Mesothelial cell of epicardium (in vitro differentiated cells): Measurements from ENCODE around the gene POLR3E. TPM values are rescaled to one million over a fixed set of nuclear protein-coding genes. Genes with fewer than 3 reads are reported as not detected.
A peak's percentile ranks its signal among the peaks of the same experiment; 100 is the strongest.

Source experiments
- DNase-seq, 2 experiments: peaks; one replicate each; pipeline ENCODE4 v3.0.0; 2021; ENCODE audit warnings: low spot score in 2 of 2; ENCODE audit not compliant: unreplicated experiment in 2 of 2
- H3K27ac Mint-ChIP-seq: 2 replicates; pipeline ENCODE4 v1.8.0; 2021; ENCODE audit warnings: mixed read lengths
- H3K27me3 Mint-ChIP-seq: 2 replicates; pipeline ENCODE4 v1.8.0; 2021; ENCODE audit warnings: low read depth, mixed read lengths
- H3K36me3 Mint-ChIP-seq: 2 replicates; pipeline ENCODE4 v1.8.0; 2021; ENCODE audit warnings: mixed read lengths
- H3K4me1 Mint-ChIP-seq: 2 replicates; pipeline ENCODE4 v1.8.0; 2021; ENCODE audit warnings: mixed read lengths
- H3K4me3 Mint-ChIP-seq: 2 replicates; pipeline ENCODE4 v1.8.0; 2021; ENCODE audit warnings: mild to moderate bottlenecking, moderate library complexity, mixed read lengths
- H3K9me3 Mint-ChIP-seq: 2 replicates; pipeline ENCODE4 v1.8.0; 2021; ENCODE audit warnings: mixed read lengths
- total RNA-seq: library from RNA; stranded (reverse); gene quantifications from 3 replicates; pipeline ENCODE4 v1.2.1, GENCODE V29; 2021
- TF ChIP-seq, protein P1 (sequence below): fragments of 200-600 bp; sonication (generic); IDR thresholded peaks from one replicate; pipeline ENCODE4 v1.5.0; 2021; ENCODE audit warnings: antibody characterized with exemption; ENCODE audit not compliant: unreplicated experiment

POLR3E gene
- total RNA-seq, 1 donor from 2014 or later = 71.4 TPM

DNA sequence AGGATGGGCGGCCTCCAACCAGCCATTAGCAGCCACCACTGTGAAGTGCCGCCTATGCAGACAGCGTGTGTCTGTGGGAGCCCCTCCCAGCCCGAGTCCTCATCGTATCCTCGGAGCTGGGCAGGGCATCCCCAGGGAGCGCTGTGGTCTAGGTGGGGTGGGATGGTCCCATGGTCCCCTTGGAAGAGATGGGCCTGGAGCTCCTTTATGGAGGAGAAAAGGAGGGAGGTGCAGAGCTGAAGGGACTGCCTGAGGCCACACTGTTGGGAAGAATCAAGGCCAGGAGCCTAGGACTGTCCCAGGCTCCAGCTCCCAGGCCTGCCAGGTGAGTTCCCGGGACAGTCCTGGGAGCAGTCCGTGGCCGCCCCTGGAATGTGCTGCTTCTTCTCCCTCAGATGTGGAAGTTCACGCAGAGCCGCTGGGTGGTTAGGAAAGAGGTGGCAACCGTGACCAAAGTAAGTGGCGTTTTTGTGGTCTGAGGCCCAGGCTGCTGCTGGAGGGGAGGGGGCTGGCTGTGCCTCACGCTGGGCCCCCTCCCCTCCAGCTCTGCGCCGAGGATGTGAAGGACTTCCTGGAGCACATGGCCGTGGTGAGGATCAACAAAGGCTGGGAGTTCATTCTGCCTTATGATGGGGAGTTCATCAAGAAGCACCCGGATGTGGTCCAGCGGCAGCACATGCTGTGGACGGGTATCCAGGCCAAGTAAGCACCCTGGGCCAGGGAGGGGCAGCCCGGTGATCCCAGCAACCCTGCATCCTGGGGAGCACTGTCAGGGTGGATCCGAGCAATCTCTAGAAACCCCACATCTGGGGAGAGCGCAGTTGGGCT is 27.0 kb downstream of the POLR3E start:
- Mint-ChIP-seq H3K4me3 (no peak overlapping the region), H3K9me3 (no peaks in the 10 kb centered on the region), H3K4me1 (no peaks in the 10 kb centered on the region), H3K27me3 (no peaks in the 10 kb centered on the region), H3K27ac (peak overlapping the region; percentile 34), H3K36me3 (peaks cover 7% of the 10 kb centered on the region)
- no peak for DNase-seq
- TF ChIP-seq, protein P1, sequence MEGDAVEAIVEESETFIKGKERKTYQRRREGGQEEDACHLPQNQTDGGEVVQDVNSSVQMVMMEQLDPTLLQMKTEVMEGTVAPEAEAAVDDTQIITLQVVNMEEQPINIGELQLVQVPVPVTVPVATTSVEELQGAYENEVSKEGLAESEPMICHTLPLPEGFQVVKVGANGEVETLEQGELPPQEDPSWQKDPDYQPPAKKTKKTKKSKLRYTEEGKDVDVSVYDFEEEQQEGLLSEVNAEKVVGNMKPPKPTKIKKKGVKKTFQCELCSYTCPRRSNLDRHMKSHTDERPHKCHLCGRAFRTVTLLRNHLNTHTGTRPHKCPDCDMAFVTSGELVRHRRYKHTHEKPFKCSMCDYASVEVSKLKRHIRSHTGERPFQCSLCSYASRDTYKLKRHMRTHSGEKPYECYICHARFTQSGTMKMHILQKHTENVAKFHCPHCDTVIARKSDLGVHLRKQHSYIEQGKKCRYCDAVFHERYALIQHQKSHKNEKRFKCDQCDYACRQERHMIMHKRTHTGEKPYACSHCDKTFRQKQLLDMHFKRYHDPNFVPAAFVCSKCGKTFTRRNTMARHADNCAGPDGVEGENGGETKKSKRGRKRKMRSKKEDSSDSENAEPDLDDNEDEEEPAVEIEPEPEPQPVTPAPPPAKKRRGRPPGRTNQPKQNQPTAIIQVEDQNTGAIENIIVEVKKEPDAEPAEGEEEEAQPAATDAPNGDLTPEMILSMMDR = no peak

DNA sequence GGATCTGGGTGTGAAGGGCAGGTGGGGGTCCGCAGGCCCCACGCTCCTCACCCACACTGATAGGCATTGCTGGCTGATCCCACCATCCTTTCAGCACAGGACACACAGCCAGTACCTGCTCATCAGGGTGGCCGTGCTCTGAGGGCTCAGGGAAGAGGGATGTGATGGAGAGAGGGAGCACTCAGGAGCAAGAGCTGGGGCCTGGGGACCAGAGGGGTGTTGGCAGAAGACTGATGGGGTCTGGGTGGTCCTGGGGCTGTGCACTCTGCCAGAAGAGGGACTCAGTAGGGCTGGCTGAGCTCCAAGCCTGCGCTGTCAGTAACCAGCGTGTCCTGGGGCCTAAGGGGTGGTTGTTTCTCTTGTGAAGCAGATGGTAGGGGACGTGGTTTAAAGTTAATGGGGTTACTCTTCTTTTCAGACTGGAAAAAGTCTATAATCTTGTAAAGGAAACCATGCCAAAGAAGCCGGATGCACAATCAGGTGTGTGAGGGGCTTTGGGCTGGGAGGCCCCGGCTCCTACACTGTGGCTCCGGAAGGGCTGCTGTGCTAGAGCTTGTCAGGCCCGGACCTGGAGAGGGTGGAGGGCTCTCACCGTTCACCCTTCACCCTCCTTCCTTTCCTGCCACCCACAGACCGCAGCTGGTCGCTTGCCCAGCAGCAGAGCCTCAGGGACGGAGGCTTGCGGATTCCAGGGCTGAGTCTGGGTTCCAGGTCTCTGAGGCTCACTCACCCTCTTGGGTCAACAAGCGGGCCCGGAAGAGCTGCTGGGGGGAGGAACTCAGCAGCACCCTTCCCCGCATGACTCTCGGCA is 27.8 kb downstream of the POLR3E start:
- DNase-seq = no peak
- Mint-ChIP-seq H3K4me1 (no peaks in the 10 kb centered on the region), H3K9me3 (no peaks in the 10 kb centered on the region), H3K36me3 (peaks cover 9% of the 10 kb centered on the region), H3K27me3 (no peaks in the 10 kb centered on the region), H3K27ac (no peak overlapping the region), H3K4me3 (no peak overlapping the region)
- TF ChIP-seq, protein P1 = no peak

DNA sequence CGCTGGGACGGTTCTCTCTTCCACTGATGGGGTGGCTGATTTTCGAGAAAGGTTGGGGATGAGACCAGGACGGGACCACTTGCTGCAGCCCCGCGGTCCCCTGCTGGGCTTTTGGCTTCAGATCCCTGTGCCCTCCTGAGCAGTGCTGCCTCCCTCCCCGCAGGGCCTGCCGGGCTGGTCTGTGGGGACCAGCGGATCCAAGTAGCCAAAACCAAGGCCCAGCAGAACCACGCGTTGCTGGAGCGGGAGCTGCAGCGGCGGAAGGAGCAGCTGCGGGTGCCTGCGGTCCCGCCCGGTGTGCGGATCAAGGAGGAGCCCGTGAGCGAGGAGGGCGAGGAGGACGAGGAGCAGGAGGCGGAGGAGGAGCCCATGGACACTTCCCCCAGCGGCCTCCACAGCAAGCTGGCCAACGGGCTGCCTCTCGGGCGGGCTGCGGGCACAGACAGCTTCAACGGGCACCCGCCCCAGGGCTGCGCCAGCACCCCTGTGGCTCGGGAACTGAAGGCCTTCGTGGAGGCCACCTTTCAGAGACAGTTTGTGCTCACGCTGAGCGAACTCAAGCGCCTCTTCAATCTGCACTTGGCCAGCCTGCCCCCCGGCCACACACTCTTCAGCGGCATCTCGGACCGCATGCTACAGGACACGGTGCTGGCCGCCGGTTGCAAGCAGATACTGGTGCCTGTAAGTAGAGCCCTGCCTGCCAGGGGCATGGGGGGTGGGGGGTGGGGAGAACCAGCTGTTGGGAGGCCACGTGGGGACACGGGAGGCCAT is 28.6 kb downstream of the POLR3E start:
- Mint-ChIP-seq H3K36me3 (peaks cover 13% of the 10 kb centered on the region), H3K9me3 (no peaks in the 10 kb centered on the region), H3K4me3 (no peak overlapping the region), H3K27me3 (no peaks in the 10 kb centered on the region), H3K27ac (no peak overlapping the region), H3K4me1 (no peaks in the 10 kb centered on the region)
- DNase-seq = no peak
- TF ChIP-seq, protein P1 = no peak

DNA sequence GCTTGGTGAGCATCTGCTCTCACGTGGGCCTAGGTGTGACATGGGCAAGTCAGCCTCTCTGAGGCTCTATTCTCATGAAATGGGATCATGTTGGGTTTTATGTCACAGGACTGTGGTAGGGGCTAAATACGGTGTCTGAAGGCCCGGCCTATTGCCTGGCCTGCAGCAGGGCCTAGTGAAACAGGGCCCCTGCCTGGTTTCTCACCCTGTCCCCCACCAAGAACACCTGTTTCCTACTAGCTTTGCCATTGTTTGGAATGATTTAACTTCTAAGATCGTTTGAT is 29.1 kb downstream of the POLR3E start:
- TF ChIP-seq, protein P1 = no peak
- H3K27ac Mint-ChIP-seq = no peak overlapping the region
- H3K4me1 Mint-ChIP-seq = no peaks in the 10 kb centered on the region
- no peak for DNase-seq
- no peaks in the 10 kb centered on the region for H3K9me3 Mint-ChIP-seq
- H3K36me3 Mint-ChIP-seq = peaks cover 14% of the 10 kb centered on the region
- H3K27me3 Mint-ChIP-seq = no peaks in the 10 kb centered on the region
- H3K4me3 Mint-ChIP-seq = no peak overlapping the region

DNA sequence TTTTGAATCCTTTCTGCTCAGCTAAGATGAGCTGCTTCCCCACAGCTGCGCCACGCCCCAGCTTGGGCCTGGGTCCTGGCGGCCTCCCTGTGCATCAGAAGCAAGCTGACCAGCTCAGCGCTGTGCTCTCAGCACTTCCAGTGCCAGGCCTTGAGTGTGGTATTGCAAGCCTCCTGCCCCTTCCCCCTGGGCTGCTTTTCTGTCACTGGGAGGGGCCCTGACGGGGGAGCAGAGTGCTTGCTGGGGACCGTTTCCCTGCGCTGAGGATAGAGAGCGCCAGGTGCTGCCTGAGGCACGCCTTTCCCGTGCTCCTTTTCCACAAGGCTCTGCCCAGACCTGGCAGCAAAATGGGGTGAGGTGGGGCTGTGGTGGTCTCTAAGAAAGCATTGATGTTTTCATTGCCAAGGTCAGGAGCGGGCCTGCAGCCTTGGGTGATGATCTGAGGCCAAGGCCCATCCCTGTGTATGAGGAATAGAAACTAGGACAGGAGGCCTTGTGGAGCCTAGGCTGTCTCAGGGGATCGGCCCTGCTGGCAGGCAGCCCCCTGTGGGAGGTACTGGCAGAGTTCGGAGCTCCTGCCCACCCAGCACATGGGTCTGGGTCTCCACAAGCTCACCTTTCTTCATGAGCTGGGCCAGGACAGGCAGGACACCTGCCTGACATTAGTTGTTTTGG is 29.7 kb downstream of the POLR3E start:
- DNase-seq = no peak
- Mint-ChIP-seq H3K36me3 (peaks cover 20% of the 10 kb centered on the region), H3K27me3 (no peaks in the 10 kb centered on the region), H3K27ac (no peak overlapping the region), H3K4me3 (no peak overlapping the region), H3K9me3 (no peaks in the 10 kb centered on the region), H3K4me1 (no peaks in the 10 kb centered on the region)
- TF ChIP-seq, protein P1 = no peak
